Vagina (tissue), 2 donors: ENCODE results near the gene PTPRCAP. TPM values are rescaled to one million over a fixed set of nuclear protein-coding genes. Genes with fewer than 3 reads are reported as not detected.

ENCODE experiments used
- DNase-seq, 2 donors: peaks; one replicate each; pipeline ENCODE4 v3.0.0-alpha.2; 2017; ENCODE audit errors: extremely low spot score in 2 of 2
- H3K27ac ChIP-seq: fragments of 200-600 bp; sonication (generic); one replicate; pipeline ENCODE4 v1.5.1; 2019
- H3K27me3 ChIP-seq: fragments of 200-600 bp; sonication (generic); one replicate; pipeline ENCODE4 v1.5.1; 2019
- H3K36me3 ChIP-seq, 2 donors: fragments of 200-600 bp; sonication (generic); one replicate each; pipeline ENCODE4 v1.5.1; 2017 to 2019
- H3K4me1 ChIP-seq: fragments of 200-600 bp; sonication (generic); one replicate; pipeline ENCODE4 v1.5.1; 2019
- H3K4me3 ChIP-seq, 2 donors: fragments of 200-600 bp; sonication (generic); 1 replicate in 1 of 2; 2 replicates in 1 of 2; pipeline ENCODE4 v1.5.1; 2016 to 2019
- H3K9me3 ChIP-seq: fragments of 200-600 bp; sonication (generic); one replicate; pipeline ENCODE4 v1.5.1; 2019
- CTCF ChIP-seq, 3 experiments: fragments of 450-650 bp in 2 of 3; fragments of 200-600 bp in 1 of 3; sonication (generic) in 1 of 3; IDR thresholded peaks; one replicate each; pipeline ENCODE4 v1.5.1; 2017 to 2019; ENCODE audit warnings: antibody characterized with exemption in 3 of 3, mild to moderate bottlenecking in 2 of 3, moderate library complexity in 2 of 3
- POLR2A ChIP-seq, 2 donors: fragments of 450-650 bp; IDR thresholded peaks; one replicate each; pipeline ENCODE4 v1.6.1; 2017; ENCODE audit warnings: antibody characterized with exemption in 2 of 2, mild to moderate bottlenecking in 2 of 2, moderate library complexity in 2 of 2
- POLR2AphosphoS5 ChIP-seq, 2 donors: sonication (generic); formaldehyde crosslinking; IDR thresholded peaks; one replicate each; pipeline ENCODE4 v1.9.0; 2017; ENCODE audit warnings: antibody characterized with exemption in 2 of 2, mild to moderate bottlenecking in 2 of 2, low read depth in 1 of 2; ENCODE audit not compliant: insufficient read depth in 1 of 2
- intact Hi-C: fragments of 100-400 bp; cut with DNase I; formaldehyde crosslinking; loops from one replicate; pipeline ENCODE4 v1.15.1; 2023
- total RNA-seq: library from RNA; depleted of rRNA; stranded (reverse); fragments of >200 nt; gene quantifications from one replicate; pipeline ENCODE4 v1.2.3, GENCODE V29; 2016

Gene PTPRCAP
- total RNA-seq, 1 donor from 2014 or later, result 18.2 TPM

GRCh38 chr11:67391304-67392182, 45.9 kb downstream of the PTPRCAP start, which contains the start of gene RAD9A:
TSS of gene RAD9A (plus strand) at chr11:67391986. CDS start at chr11:67392045, 59 bp downstream.
- H3K36me3 ChIP-seq, result no peaks in the 10 kb centered on the region
- peak within 1 kb of the TSS; percentile 80 for H3K27ac ChIP-seq
- H3K27me3 ChIP-seq, result no peaks in the 10 kb centered on the region
- peak within 1 kb of the TSS; percentile 85 to 93 for H3K4me3 ChIP-seq
- DNase-seq, result peak in 1 of 2 donors; percentile 96
- intact Hi-C loops, result loop anchor here (1.0 kb wide), 1 partner anchor 117 kb away; the partner anchor contains the start of gene CDK2AP2
- no peaks in the 10 kb centered on the region for H3K9me3 ChIP-seq
- peaks cover 20% of the 10 kb centered on the region for H3K4me1 ChIP-seq
- TF ChIP-seq POLR2A (IDR thresholded peaks at IDR 0.05) (peak in 1 of 2 donors; percentile 21), CTCF (IDR thresholded peaks at IDR 0.05) (no peak), POLR2AphosphoS5 (IDR thresholded peaks at IDR 0.05; ENCODE audit: insufficient read depth in 1 of 2, low read depth in 1 of 2) (peak; percentile 78 to 88)

- peaks cover 19% of the 10 kb centered on the region for H3K4me1 ChIP-seq
- H3K4me3 ChIP-seq, result peak overlapping the region; percentile 85 to 93
- intact Hi-C loops, result loop anchor here (1.0 kb wide), 1 partner anchor 117 kb away; the partner anchor contains the start of gene CDK2AP2
- H3K27ac ChIP-seq, result peak overlapping the region; percentile 80
- no peaks in the 10 kb centered on the region for H3K36me3 ChIP-seq
- no peaks in the 10 kb centered on the region for H3K9me3 ChIP-seq
- no peaks in the 10 kb centered on the region for H3K27me3 ChIP-seq
- TF ChIP-seq POLR2AphosphoS5 (IDR thresholded peaks at IDR 0.05; ENCODE audit: insufficient read depth in 1 of 2, low read depth in 1 of 2), result no peak
- no peak for TF ChIP-seq POLR2A (IDR thresholded peaks at IDR 0.05)
- TF ChIP-seq CTCF (IDR thresholded peaks at IDR 0.05), result no peak
- DNase-seq, result no peak
Measured at GRCh38 chr11:67390947-67391303, 46.6 kb downstream of the PTPRCAP start.

GRCh38 chr11:67389477-67389876, 48.0 kb downstream of the PTPRCAP start:
- H3K36me3 ChIP-seq, result no peaks in the 10 kb centered on the region
- intact Hi-C loops, result no loop called here
- TF ChIP-seq CTCF (IDR thresholded peaks at IDR 0.05), result peak in 1 of 3 experiments; percentile 39
- TF ChIP-seq POLR2A (IDR thresholded peaks at IDR 0.05), result no peak
- no peak for TF ChIP-seq POLR2AphosphoS5 (IDR thresholded peaks at IDR 0.05; ENCODE audit: insufficient read depth in 1 of 2, low read depth in 1 of 2)

GRCh38 chr11:67387518-67387917, 50.0 kb downstream of the PTPRCAP start:
- H3K4me1 ChIP-seq, result peaks cover 14% of the 10 kb centered on the region
- TF ChIP-seq POLR2AphosphoS5 (IDR thresholded peaks at IDR 0.05; ENCODE audit: insufficient read depth in 1 of 2, low read depth in 1 of 2) (no peak), POLR2A (IDR thresholded peaks at IDR 0.05) (no peak), CTCF (IDR thresholded peaks at IDR 0.05) (no peak)
- intact Hi-C loops, result no loop called here

More at GRCh38 chr11:67389477-67389876, 48.0 kb downstream of the PTPRCAP start:
- peaks cover 19% of the 10 kb centered on the region for H3K4me1 ChIP-seq
- H3K27me3 ChIP-seq, result no peaks in the 10 kb centered on the region
- no peak for DNase-seq
- H3K4me3 ChIP-seq, result no peak overlapping the region
- H3K9me3 ChIP-seq, result no peaks in the 10 kb centered on the region
- H3K27ac ChIP-seq, result no peak overlapping the region

GRCh38 chr11:67387069-67387468, 50.4 kb downstream of the PTPRCAP start:
- no peaks in the 10 kb centered on the region for H3K27me3 ChIP-seq
- intact Hi-C loops, result no loop called here
- H3K27ac ChIP-seq, result no peak overlapping the region
- peaks cover 9% of the 10 kb centered on the region for H3K4me1 ChIP-seq
- H3K4me3 ChIP-seq, result no peak overlapping the region
- no peak for DNase-seq
- TF ChIP-seq CTCF (IDR thresholded peaks at IDR 0.05) (no peak), POLR2AphosphoS5 (IDR thresholded peaks at IDR 0.05; ENCODE audit: insufficient read depth in 1 of 2, low read depth in 1 of 2) (no peak), POLR2A (IDR thresholded peaks at IDR 0.05) (no peak)
- no peaks in the 10 kb centered on the region for H3K36me3 ChIP-seq
- H3K9me3 ChIP-seq, result no peaks in the 10 kb centered on the region

More at GRCh38 chr11:67387518-67387917, 50.0 kb downstream of the PTPRCAP start:
- H3K4me3 ChIP-seq, result no peak overlapping the region
- no peak overlapping the region for H3K27ac ChIP-seq
- no peaks in the 10 kb centered on the region for H3K9me3 ChIP-seq
- H3K36me3 ChIP-seq, result no peaks in the 10 kb centered on the region
- DNase-seq, result no peak
- no peaks in the 10 kb centered on the region for H3K27me3 ChIP-seq
